B cell (primary cell): ENCODE measurements around the gene CLEC10A.
"Not testable (repeated sequence)": the region's sequence is repeated elsewhere in the genome, so short reads cannot be mapped to it uniquely, and the experiment has no call there.

ENCODE experiments used
- CTCF ChIP-seq: fragments of 200-600 bp; IDR thresholded peaks from one replicate; pipeline ENCODE4 v1.8.0; 2022; ENCODE audit warnings: antibody characterized with exemption, mild to moderate bottlenecking
- EZH2 ChIP-seq: IDR thresholded peaks from 2 replicates; pipeline ENCODE4 v1.6.1; 2012; ENCODE audit warnings: borderline replicate concordance, low read depth, mild to moderate bottlenecking, moderate library complexity, low read length; ENCODE audit not compliant: insufficient read depth, poor library complexity, severe bottlenecking

GRCh38 chr17:7126386-7126785, 46.3 kb upstream of the CLEC10A start:
- not testable (repeated sequence) for TF ChIP-seq CTCF, EZH2
